ENCODE measurements around the gene ZNRD2. TPM values are rescaled to one million over a fixed set of nuclear protein-coding genes. Genes with fewer than 3 reads are reported as not detected.

The ZNRD2 gene
- total and polyA plus RNA-seq, 10 of the 15 experiments (the other 5 are each of a cell fraction or from before 2014, with no cell fraction given), result 7.9 to 111 (median 55.4) TPM

GRCh38 chr11:65591939-65592857, 21.9 kb downstream of the ZNRD2 start:
- ChIA-PET SMC1A (ENCODE audit: uncharacterized antibody, unreplicated experiment) (interaction anchor here (1.8 to 2.3 kb wide), 4 partner anchors 12 to 23 kb away, joined by 5 to 18 read pairs (median 6); partner anchors contain the start of genes FAM89B and PCNX3), RAD21 (ENCODE audit: unreplicated experiment) (interaction anchor here (1.3 to 2.1 kb wide), 2 partner anchors 19 to 46 kb away, joined by 3 to 12 read pairs; partner anchors contain the start of genes FAM89B and SIPA1), POLR2A (interaction anchor here (0.6 to 6.0 kb wide), 3 partner anchors 17 to 142 kb away, joined by 3 to 66 read pairs (median 12); partner anchors contain the start of genes FAM89B and ZNRD2), CTCF (interaction anchor here (1.0 to 3.3 kb wide), 6 partner anchors 11 to 51 kb away, joined by 3 to 39 read pairs (median 18); partner anchors contain the start of genes EHBP1L1, FAM89B, PCNX3 and ZNRD2)
- no peak for TF ChIP-seq ZBTB40 (IDR thresholded peaks at IDR 0.05; ENCODE audit: borderline replicate concordance)
- no peak for TF ChIP-seq EZH2 (IDR thresholded peaks at IDR 0.05; ENCODE audit: borderline replicate concordance, control insufficient read depth, low read depth, low read length)
- TF ChIP-seq ASH2L (IDR thresholded peaks at IDR 0.05; ENCODE audit: borderline replicate concordance, low read depth), result no peak
- TF ChIP-seq ATF2 (IDR thresholded peaks at IDR 0.05; ENCODE audit: low read length), result no peak
- TF ChIP-seq TCF7 (IDR thresholded peaks at IDR 0.05; ENCODE audit: borderline replicate concordance), result no peak
- TF ChIP-seq MTA3 (IDR thresholded peaks at IDR 0.05; ENCODE audit: borderline replicate concordance, low read length), result no peak
- TF ChIP-seq ZNF274 (IDR thresholded peaks at IDR 0.05; ENCODE audit: insufficient read depth, insufficient read length), result no peak
- Histone ChIP-seq H3K79me2 (ENCODE audit: control insufficient read depth, insufficient read depth, low read length) (peaks cover 5% of the 10 kb centered on the region), H3K27me3 (replicated peaks in 1 of 2; ENCODE audit: control insufficient read depth in 2 of 2, insufficient read depth in 2 of 2, low read length in 1 of 2) (no peaks in the 10 kb centered on the region), H4K20me1 (ENCODE audit: control insufficient read depth, insufficient read depth) (no peaks in the 10 kb centered on the region), H3K27ac (ENCODE audit: control insufficient read depth, insufficient read depth) (no peak overlapping the region), H3K9ac (ENCODE audit: control insufficient read depth, insufficient read depth, low read length) (no peak overlapping the region), H3K36me3 (ENCODE audit: control insufficient read depth in 2 of 2, insufficient read depth in 2 of 2, low read length in 1 of 2) (peaks cover 0 to 2% of the 10 kb centered on the region in 2 experiments; a peak in 3 of 4 replicates), H3K4me1 (ENCODE audit: control insufficient read depth, insufficient read depth, low read length) (peaks cover 27% of the 10 kb centered on the region), H3K9me3 (replicated peaks; ENCODE audit: control insufficient read depth, insufficient read depth, low read length) (no peaks in the 10 kb centered on the region), H3K4me2 (ENCODE audit: control insufficient read depth, insufficient read depth) (no peak overlapping the region), H2AFZ (ENCODE audit: control insufficient read depth, low read depth, low read length) (no peak overlapping the region), H3K4me3 (no peak overlapping the region)
- in situ Hi-C loops (cut with MboI), result no loop called here
- DNase-seq (ENCODE audit: low read depth, low spot score) (no peak), FAIRE-seq (no peak), ATAC-seq (no peak)
- WGBS (ENCODE audit: insufficient coverage, insufficient replicate concordance, low lambda C conversion rate, missing lambda C conversion rate), result 96% methylated on average over 75 of the region's 106 CpGs
- intact Hi-C loops (cut with micrococcal nuclease; ENCODE audit: unreplicated experiment), result no loop called here
- BruUV-seq (replicated peaks), result no TSS peak
